Activated CD4-positive, alpha-beta T cell treated with anti-CD3 and anti-CD28 coated beads, Interleukin-2, amount 10 ng/mL, durations not matched to agents 24 days and 14 days (primary cell): ENCODE data around the gene AFAP1L1. TPM values are rescaled to one million over a fixed set of nuclear protein-coding genes. Genes with fewer than 3 reads are reported as not detected.

Experiments used
- DNase-seq: peaks from one replicate; pipeline ENCODE4 v3.0.0; 2022
- H3K27ac Mint-ChIP-seq: one replicate; pipeline ENCODE4 v1.8.0; 2022; ENCODE audit warnings: mild to moderate bottlenecking, mixed read lengths
- H3K27me3 Mint-ChIP-seq: one replicate; pipeline ENCODE4 v1.8.0; 2022; ENCODE audit warnings: mixed read lengths
- H3K36me3 Mint-ChIP-seq: one replicate; pipeline ENCODE4 v1.8.0; 2022; ENCODE audit warnings: low read depth, mild to moderate bottlenecking, mixed read lengths
- H3K4me1 Mint-ChIP-seq: one replicate; pipeline ENCODE4 v1.8.0; 2021; ENCODE audit warnings: mixed read lengths
- H3K4me3 Mint-ChIP-seq: one replicate; pipeline ENCODE4 v1.8.0; 2022; ENCODE audit warnings: mild to moderate bottlenecking, moderate library complexity, mixed read lengths
- H3K9me3 Mint-ChIP-seq: one replicate; pipeline ENCODE4 v1.8.0; 2021; ENCODE audit warnings: mixed read lengths
- intact Hi-C: fragments of 100-400 bp; cut with micrococcal nuclease; formaldehyde crosslinking; loops from one replicate; pipeline ENCODE4 v1.15.1; 2023
- total RNA-seq: library from RNA; stranded (reverse); gene quantifications from 2 replicates; pipeline ENCODE4 v1.2.3, GENCODE V29; 2022

Gene AFAP1L1
- total RNA-seq, 1 donor from 2014 or later: not detected

GRCh38 chr5:149320791-149321330 lies 49.2 kb downstream of the AFAP1L1 start:
- intact Hi-C loops: no loop called here
- Mint-ChIP-seq H3K4me1 (no peaks in the 10 kb centered on the region), H3K9me3 (no peaks in the 10 kb centered on the region), H3K4me3 (no peak overlapping the region), H3K27me3 (no peaks in the 10 kb centered on the region), H3K27ac (no peak overlapping the region), H3K36me3 (no peaks in the 10 kb centered on the region)
- no peak for DNase-seq

GRCh38 chr5:149322518-149322917 lies 50.9 kb downstream of the AFAP1L1 start:
- Mint-ChIP-seq H3K4me3 (no peak overlapping the region), H3K36me3 (no peaks in the 10 kb centered on the region), H3K4me1 (no peaks in the 10 kb centered on the region), H3K27ac (no peak overlapping the region), H3K9me3 (no peaks in the 10 kb centered on the region), H3K27me3 (no peaks in the 10 kb centered on the region)
- intact Hi-C loops: no loop called here
- no peak for DNase-seq

GRCh38 chr5:149323210-149323609 lies 51.6 kb downstream of the AFAP1L1 start:
- Mint-ChIP-seq H3K4me3 (no peak overlapping the region), H3K27ac (no peak overlapping the region), H3K36me3 (no peaks in the 10 kb centered on the region), H3K4me1 (no peaks in the 10 kb centered on the region), H3K9me3 (no peaks in the 10 kb centered on the region), H3K27me3 (no peaks in the 10 kb centered on the region)
- intact Hi-C loops: no loop called here
- DNase-seq: no peak

- Mint-ChIP-seq H3K36me3 (no peaks in the 10 kb centered on the region), H3K9me3 (no peaks in the 10 kb centered on the region), H3K4me3 (no peak overlapping the region), H3K27ac (no peak overlapping the region), H3K4me1 (no peaks in the 10 kb centered on the region), H3K27me3 (no peaks in the 10 kb centered on the region)
- intact Hi-C loops: no loop called here
- no peak for DNase-seq
Measured at GRCh38 chr5:149323621-149324205, 52.1 kb downstream of the AFAP1L1 start.

- Mint-ChIP-seq H3K4me1 (no peaks in the 10 kb centered on the region), H3K9me3 (no peaks in the 10 kb centered on the region), H3K27ac (no peak overlapping the region), H3K4me3 (no peak overlapping the region), H3K36me3 (no peaks in the 10 kb centered on the region), H3K27me3 (no peaks in the 10 kb centered on the region)
- no peak for DNase-seq
- intact Hi-C loops: no loop called here
Measured at GRCh38 chr5:149324641-149325040, 53.0 kb downstream of the AFAP1L1 start.

GRCh38 chr5:149325166-149325735 lies 53.6 kb downstream of the AFAP1L1 start:
- Mint-ChIP-seq H3K27ac (no peak overlapping the region), H3K36me3 (no peaks in the 10 kb centered on the region), H3K4me3 (no peak overlapping the region), H3K4me1 (no peaks in the 10 kb centered on the region), H3K9me3 (no peaks in the 10 kb centered on the region), H3K27me3 (no peaks in the 10 kb centered on the region)
- no peak for DNase-seq
- intact Hi-C loops: no loop called here

- Mint-ChIP-seq H3K4me3 (no peak overlapping the region), H3K4me1 (no peaks in the 10 kb centered on the region), H3K9me3 (no peaks in the 10 kb centered on the region), H3K36me3 (no peaks in the 10 kb centered on the region), H3K27ac (no peak overlapping the region), H3K27me3 (no peaks in the 10 kb centered on the region)
- intact Hi-C loops: no loop called here
- no peak for DNase-seq
Measured at GRCh38 chr5:149325894-149326293, 54.2 kb downstream of the AFAP1L1 start.

GRCh38 chr5:149326611-149327010 lies 55.0 kb downstream of the AFAP1L1 start:
- Mint-ChIP-seq H3K36me3 (no peaks in the 10 kb centered on the region), H3K4me3 (no peak overlapping the region), H3K9me3 (no peaks in the 10 kb centered on the region), H3K4me1 (no peaks in the 10 kb centered on the region), H3K27ac (no peak overlapping the region), H3K27me3 (no peaks in the 10 kb centered on the region)
- DNase-seq: no peak
- intact Hi-C loops: no loop called here

- intact Hi-C loops: no loop called here
- Mint-ChIP-seq H3K9me3 (no peaks in the 10 kb centered on the region), H3K4me1 (no peaks in the 10 kb centered on the region), H3K27ac (no peak overlapping the region), H3K36me3 (no peaks in the 10 kb centered on the region), H3K27me3 (no peaks in the 10 kb centered on the region), H3K4me3 (no peak overlapping the region)
- DNase-seq: no peak
Measured at GRCh38 chr5:149328177-149328576, 56.5 kb downstream of the AFAP1L1 start.

- no peaks in the 10 kb centered on the region for H3K36me3 Mint-ChIP-seq
- DNase-seq: no peak
- H3K27me3 Mint-ChIP-seq: peaks cover 23% of the 10 kb centered on the region
Measured at GRCh38 chr5:149333711-149334443, 62.2 kb downstream of the AFAP1L1 start.

GRCh38 chr5:149337736-149338135 lies 66.1 kb downstream of the AFAP1L1 start:
- no peak for DNase-seq

More at GRCh38 chr5:149333711-149334443, 62.2 kb downstream of the AFAP1L1 start:
- Mint-ChIP-seq H3K4me3 (no peak overlapping the region), H3K27ac (no peak overlapping the region), H3K4me1 (no peaks in the 10 kb centered on the region), H3K9me3 (no peaks in the 10 kb centered on the region)
- intact Hi-C loops: no loop called here

GRCh38 chr5:149338364-149338763 lies 66.7 kb downstream of the AFAP1L1 start:
- no peak overlapping the region for H3K4me3 Mint-ChIP-seq
- H3K27me3 Mint-ChIP-seq: peaks cover 27% of the 10 kb centered on the region
- intact Hi-C loops: no loop called here
- H3K27ac Mint-ChIP-seq: no peak overlapping the region
- no peaks in the 10 kb centered on the region for H3K9me3 Mint-ChIP-seq
- DNase-seq: no peak
- no peaks in the 10 kb centered on the region for H3K4me1 Mint-ChIP-seq
- no peaks in the 10 kb centered on the region for H3K36me3 Mint-ChIP-seq

More at GRCh38 chr5:149337736-149338135, 66.1 kb downstream of the AFAP1L1 start:
- Mint-ChIP-seq H3K27ac (no peak overlapping the region), H3K9me3 (no peaks in the 10 kb centered on the region), H3K4me1 (no peaks in the 10 kb centered on the region), H3K36me3 (no peaks in the 10 kb centered on the region), H3K4me3 (no peak overlapping the region), H3K27me3 (peaks cover 27% of the 10 kb centered on the region)
- intact Hi-C loops: no loop called here

GRCh38 chr5:149340920-149341319 lies 69.3 kb downstream of the AFAP1L1 start:
- Mint-ChIP-seq H3K27ac (no peak overlapping the region), H3K4me1 (peaks cover 16% of the 10 kb centered on the region)

GRCh38 chr5:149341876-149342275 lies 70.2 kb downstream of the AFAP1L1 start:
- Mint-ChIP-seq H3K27me3 (peaks cover 16% of the 10 kb centered on the region), H3K4me3 (no peak overlapping the region), H3K27ac (no peak overlapping the region), H3K36me3 (peaks cover 12% of the 10 kb centered on the region), H3K9me3 (no peaks in the 10 kb centered on the region), H3K4me1 (peaks cover 17% of the 10 kb centered on the region)
- no peak for DNase-seq
- intact Hi-C loops: loop anchor here (10.0 kb wide), 1 partner anchor 1743 kb away; the partner anchor contains the start of gene TNIP1

More at GRCh38 chr5:149340920-149341319, 69.3 kb downstream of the AFAP1L1 start:
- Mint-ChIP-seq H3K27me3 (peaks cover 22% of the 10 kb centered on the region), H3K9me3 (no peaks in the 10 kb centered on the region), H3K36me3 (peaks cover 6% of the 10 kb centered on the region), H3K4me3 (no peak overlapping the region)
- DNase-seq: no peak
- intact Hi-C loops: loop anchor here (10.0 kb wide), 1 partner anchor 1744 kb away; the partner anchor contains the start of gene TNIP1
